IMR-90 (cell line): ENCODE data around the gene DNM3. TPM values are rescaled to one million over a fixed set of nuclear protein-coding genes. Genes with fewer than 3 reads are reported as not detected.

ENCODE experiments used
- ATAC-seq: fragments of 200-7000 bp; cut with Tn5 transposase; 2 replicates; pipeline ENCODE4 v1.9.1; 2020; ENCODE audit warnings: low read depth, mild to moderate bottlenecking, moderate library complexity
- BruUV-seq: library from RNA; stranded (reverse); fragments of 400-500 nt; replicated peaks from 2 replicates; lab custom pipeline; 2021; lab: Mats Ljungman, UMichigan
- CTCF ChIA-PET: fragments of 300-600 bp; formaldehyde crosslinking; extraction: SDS; loops from one replicate; lab custom pipeline; 2021; ENCODE audit warnings: antibody characterized with exemption; lab: Yijun Ruan, JAX
- POLR2A ChIA-PET: fragments of 300-600 bp; sonication (Branson Sonifier 250); formaldehyde crosslinking; loops from one replicate; lab custom pipeline; 2022; ENCODE audit warnings: antibody characterized with exemption; ENCODE audit not compliant: unreplicated experiment; lab: Charles Lee
- DNase-seq: peaks from one replicate; pipeline ENCODE4 v3.0.0; 2013
- H2AFZ ChIP-seq: replicated peaks from 2 replicates; pipeline ENCODE3; 2013; ENCODE audit warnings: low read length, mild to moderate bottlenecking; ENCODE audit not compliant: poor library complexity
- H2AK5ac ChIP-seq: 2 replicates; pipeline ENCODE4 v1.6.1; 2013; ENCODE audit warnings: low read depth, low read length, inconsistent platforms
- H2AK9ac ChIP-seq: replicated peaks from 2 replicates; pipeline ENCODE3; 2013; ENCODE audit warnings: mild to moderate bottlenecking, low read depth, low read length, moderate library complexity; ENCODE audit not compliant: poor library complexity
- H2BK120ac ChIP-seq: 2 replicates; pipeline ENCODE4 v1.6.1; 2013; ENCODE audit warnings: low read depth, low read length, inconsistent platforms
- H2BK15ac ChIP-seq: 3 replicates; pipeline ENCODE4 v1.6.1; 2013; ENCODE audit warnings: low read depth, low read length, inconsistent platforms
- H2BK20ac ChIP-seq: 2 replicates; pipeline ENCODE4 v1.6.1; 2013; ENCODE audit warnings: low read depth, mild to moderate bottlenecking, inconsistent platforms, low read length, moderate library complexity
- H2BK5ac ChIP-seq: 2 replicates; pipeline ENCODE4 v1.6.1; 2013; ENCODE audit warnings: mild to moderate bottlenecking, low read depth, low read length, inconsistent platforms; ENCODE audit not compliant: poor library complexity, severe bottlenecking
- H3K14ac ChIP-seq: replicated peaks from 2 replicates; pipeline ENCODE4 v1.6.1; 2013; ENCODE audit warnings: low read depth, low read length, inconsistent platforms
- H3K18ac ChIP-seq: 2 replicates; pipeline ENCODE4 v1.6.1; 2013; ENCODE audit warnings: low read depth, low read length, control low read depth
- H3K23ac ChIP-seq: 2 replicates; pipeline ENCODE4 v1.6.1; 2013; ENCODE audit warnings: low read depth, low read length, inconsistent platforms
- H3K27ac ChIP-seq: 2 replicates; pipeline ENCODE4 v1.5.1; 2013; ENCODE audit warnings: mild to moderate bottlenecking, control low read depth, low read length; ENCODE audit not compliant: insufficient read depth
- H3K27me3 ChIP-seq: 2 replicates; pipeline ENCODE4 v1.6.1; 2013; ENCODE audit warnings: low read length; ENCODE audit not compliant: control insufficient read depth, insufficient read depth
- H3K36me3 ChIP-seq: 2 replicates; pipeline ENCODE4 v1.6.1; 2013; ENCODE audit warnings: low read length, mixed read lengths; ENCODE audit not compliant: control insufficient read depth, insufficient read depth
- H3K4ac ChIP-seq: 2 replicates; pipeline ENCODE4 v1.6.1; 2013; ENCODE audit warnings: low read depth, low read length, inconsistent platforms
- H3K4me1 ChIP-seq: 2 replicates; pipeline ENCODE4 v1.6.1; 2013; ENCODE audit warnings: low read length, mixed read lengths; ENCODE audit not compliant: control insufficient read depth, insufficient read depth
- H3K4me2 ChIP-seq: 2 replicates; pipeline ENCODE4 v1.6.1; 2013; ENCODE audit warnings: low read depth, mild to moderate bottlenecking, control low read depth, low read length, moderate library complexity
- H3K4me3 ChIP-seq: 2 replicates; pipeline ENCODE4 v1.5.1; 2013; ENCODE audit warnings: low read depth, mild to moderate bottlenecking, control low read depth, low read length, moderate library complexity; ENCODE audit not compliant: insufficient read depth
- H3K56ac ChIP-seq: 2 replicates; pipeline ENCODE4 v1.6.1; 2013; ENCODE audit warnings: low read length, inconsistent platforms; ENCODE audit not compliant: insufficient read depth; ENCODE audit errors: extremely low read depth
- H3K79me1 ChIP-seq, 2 experiments: 2 replicates each; pipeline ENCODE4 v1.6.1; 2013; ENCODE audit warnings: low read length in 2 of 2, inconsistent platforms in 1 of 2, low read depth in 1 of 2
- H3K9ac ChIP-seq: 2 replicates; pipeline ENCODE4 v1.6.1; 2013; ENCODE audit warnings: low read depth, low read length, control low read depth
- H3K9me1 ChIP-seq: 2 replicates; pipeline ENCODE4 v1.6.1; 2013; ENCODE audit warnings: low read length, inconsistent platforms; ENCODE audit not compliant: insufficient read depth
- H3K9me3 ChIP-seq: 2 replicates; pipeline ENCODE4 v1.6.1; 2013; ENCODE audit warnings: low read length; ENCODE audit not compliant: control insufficient read depth, insufficient read depth
- H4K20me1 ChIP-seq: 2 replicates; pipeline ENCODE4 v1.6.1; 2013; ENCODE audit warnings: low read length, inconsistent platforms; ENCODE audit not compliant: insufficient read depth
- H4K5ac ChIP-seq: 2 replicates; pipeline ENCODE4 v1.6.1; 2013; ENCODE audit warnings: mild to moderate bottlenecking, low read depth, low read length, control low read depth
- H4K8ac ChIP-seq, 2 experiments: 2 replicates each; pipeline ENCODE4 v1.6.1; 2013; ENCODE audit warnings: low read depth in 2 of 2, low read length in 2 of 2, control low read depth in 1 of 2, inconsistent platforms in 1 of 2
- H4K91ac ChIP-seq: 2 replicates; pipeline ENCODE4 v1.6.1; 2013; ENCODE audit warnings: low read depth, low read length, inconsistent platforms; ENCODE audit not compliant: insufficient read depth
- BHLHE40 ChIP-seq: fragments of 150-350 bp; IDR thresholded peaks from 2 replicates; pipeline ENCODE4 v1.6.1; 2016; ENCODE audit warnings: mild to moderate bottlenecking, low read depth, low read length
- CEBPB ChIP-seq: IDR thresholded peaks from 2 replicates; pipeline ENCODE4 v1.6.1; 2012; ENCODE audit warnings: low read depth, low read length, improper control_type of control experiment
- CHD1 ChIP-seq: IDR thresholded peaks from 2 replicates; pipeline ENCODE4 v1.6.1; 2012; ENCODE audit warnings: low read depth, low read length, improper control_type of control experiment
- CTCF ChIP-seq: conservative IDR thresholded peaks from 2 replicates; pipeline ENCODE4 v1.5.1; 2012; ENCODE audit warnings: mild to moderate bottlenecking, low read depth, low read length, improper control_type of control experiment
- ELK1 ChIP-seq: fragments of 150-350 bp; IDR thresholded peaks from 2 replicates; pipeline ENCODE4 v1.6.1; 2016; ENCODE audit warnings: low read depth, mild to moderate bottlenecking, low read length, moderate library complexity, borderline replicate concordance
- FOS ChIP-seq: fragments of 150-350 bp; IDR thresholded peaks from 2 replicates; pipeline ENCODE4 v1.6.1; 2016; ENCODE audit warnings: low read depth, low read length
- MAFK ChIP-seq: IDR thresholded peaks from 2 replicates; pipeline ENCODE4 v1.6.1; 2012; ENCODE audit warnings: low read depth, low read length, improper control_type of control experiment
- MAZ ChIP-seq: IDR thresholded peaks from 2 replicates; pipeline ENCODE4 v1.6.1; 2012; ENCODE audit warnings: low read depth, mild to moderate bottlenecking, low read length, improper control_type of control experiment, moderate library complexity, borderline replicate concordance
- MXI1 ChIP-seq: IDR thresholded peaks from 2 replicates; pipeline ENCODE4 v1.6.1; 2012; ENCODE audit warnings: low read depth, mild to moderate bottlenecking, low read length, moderate library complexity, borderline replicate concordance
- NFE2L2 ChIP-seq: fragments of 150-350 bp; IDR thresholded peaks from 2 replicates; pipeline ENCODE4 v1.6.1; 2016; ENCODE audit warnings: low read depth, mild to moderate bottlenecking, low read length
- POLR2A ChIP-seq: IDR thresholded peaks from 2 replicates; pipeline ENCODE4 v1.6.1; 2012; ENCODE audit warnings: mild to moderate bottlenecking, low read depth, low read length
- RAD21 ChIP-seq: IDR thresholded peaks from 2 replicates; pipeline ENCODE4 v1.6.1; 2012; ENCODE audit warnings: low read length, improper control_type of control experiment
- RCOR1 ChIP-seq: IDR thresholded peaks from 2 replicates; pipeline ENCODE4 v1.6.1; 2012; ENCODE audit warnings: mild to moderate bottlenecking, low read length, improper control_type of control experiment; ENCODE audit not compliant: insufficient replicate concordance
- RFX5 ChIP-seq: IDR thresholded peaks from 2 replicates; pipeline ENCODE4 v1.8.0; 2012; ENCODE audit warnings: low read depth, mild to moderate bottlenecking, low read length, moderate library complexity
- SMC3 ChIP-seq: fragments of 150-350 bp; IDR thresholded peaks from 2 replicates; pipeline ENCODE4 v1.6.1; 2016; ENCODE audit warnings: low read depth, mild to moderate bottlenecking, antibody characterized with exemption, low read length, moderate library complexity
- USF2 ChIP-seq: fragments of 150-350 bp; IDR thresholded peaks from 2 replicates; pipeline ENCODE4 v1.6.1; 2017; ENCODE audit warnings: mild to moderate bottlenecking, antibody characterized with exemption, low read length, low read depth
- WGBS, 2 experiments: methylation state at CpG; one replicate each; pipeline versions ENCODE4 v1.1.5 to v1.1.7; 2013; ENCODE audit warnings: missing lambda C conversion rate in 2 of 2; ENCODE audit not compliant: insufficient read length in 1 of 2; ENCODE audit errors: extremely low coverage in 2 of 2; 5-methylcytosine and 5-hydroxymethylcytosine counted together
- dilution Hi-C: fragments of 300-500 bp; cut with HindIII; formaldehyde crosslinking; loops from one replicate; pipeline ENCODE4 v1.14.3; 2018; ENCODE audit warnings: low sequenced_read_pairs; ENCODE audit not compliant: unreplicated experiment
- in situ Hi-C: fragments of 300-500 bp; cut with MboI; formaldehyde crosslinking; loops from 3 replicates; pipeline ENCODE4 v1.14.3; 2019; ENCODE audit warnings: low sequenced_read_pairs, inconsistent platforms, mixed read lengths
- intact Hi-C: fragments of 100-400 bp; cut with micrococcal nuclease; formaldehyde crosslinking; loops from 2 replicates; pipeline ENCODE4 v1.10.0; 2022
- polyA plus RNA-seq, 3 experiments: library from polyadenylated mRNA; depleted of rRNA; stranded (reverse); fragments of >200 nt; gene quantifications; 2 replicates each; pipeline ENCODE4 v1.2.3, GENCODE V29; 2012; ENCODE audit warnings: low replicate concordance in 1 of 3
- total RNA-seq: library from RNA; depleted of rRNA; stranded (reverse); fragments of >200 nt; gene quantifications from 2 replicates; pipeline ENCODE4 v1.2.3, GENCODE V29; 2012

Gene DNM3
- total and polyA plus RNA-seq, 2 of the 4 experiments (the other 2 are of a cell fraction), result 0.36 TPM

GRCh38 chr1:172376431-172376830 lies 535.1 kb downstream of the DNM3 start:
- no peak overlapping the region for H2BK5ac ChIP-seq
- dilution Hi-C loops, result no loop called here

More at GRCh38 chr1:172376431-172376830, 535.1 kb downstream of the DNM3 start:
- Histone ChIP-seq H2AK5ac (no peak overlapping the region), H3K4me2 (no peak overlapping the region), H3K9me1 (no peaks in the 10 kb centered on the region), H3K4ac (no peak overlapping the region), H4K91ac (no peak overlapping the region), H3K56ac (no peak overlapping the region), H3K18ac (no peak overlapping the region), H2AK9ac (no peak overlapping the region), H3K79me1 (no peaks in the 10 kb centered on the region), H3K23ac (no peak overlapping the region), H3K4me1 (no peaks in the 10 kb centered on the region), H4K8ac (no peak overlapping the region), H3K14ac (no peak overlapping the region), H3K27me3 (no peaks in the 10 kb centered on the region), H3K9ac (no peak overlapping the region), H4K20me1 (no peaks in the 10 kb centered on the region), H4K5ac (no peak overlapping the region), H3K27ac (no peak overlapping the region), H2BK120ac (no peak overlapping the region), H3K36me3 (no peaks in the 10 kb centered on the region), H3K4me3 (no peak overlapping the region), H2AFZ (no peak overlapping the region), H2BK20ac (no peak overlapping the region), H3K9me3 (no peaks in the 10 kb centered on the region), H2BK15ac (no peak overlapping the region)
- WGBS, 2 experiments, result no CpG with 5 or more reads among the region's 2 CpGs
- ChIA-PET POLR2A (no interaction called here), CTCF (interaction anchor here (0.7 kb wide), 1 partner anchor 221 kb away, joined by 3 read pairs; no protein-coding TSS in a partner anchor)
- in situ Hi-C loops, result no loop called here
- intact Hi-C loops, result no loop called here
- ATAC-seq, result no peak
- TF ChIP-seq MAFK (no peak), POLR2A (no peak), NFE2L2 (no peak), RAD21 (no peak), CHD1 (no peak), RFX5 (no peak), MAZ (no peak), SMC3 (no peak), ELK1 (no peak), CTCF (no peak), USF2 (no peak), MXI1 (no peak), CEBPB (no peak), RCOR1 (no peak), BHLHE40 (no peak), FOS (no peak)
- no peak for DNase-seq
- BruUV-seq, result no TSS peak
